ENCODE results near the gene SUDS3.
A peak's percentile ranks its signal among the peaks of the same experiment; 100 is the strongest.
"Not testable (repeated sequence)": the region's sequence is repeated elsewhere in the genome, so short reads cannot be mapped to it uniquely, and the experiment has no call there.

The SUDS3 gene

GRCh38 chr12:118375348-118375747, 1.0 kb upstream of the SUDS3 start:
- H3K27me3 Mint-ChIP-seq: no peaks in the 10 kb centered on the region
- H3K27ac Mint-ChIP-seq (ENCODE audit: low read depth): no peak overlapping the region
- no peaks in the 10 kb centered on the region for H3K9me3 Mint-ChIP-seq
- peaks cover 43% of the 10 kb centered on the region for H3K4me1 Mint-ChIP-seq
- peak overlapping the region; percentile 98 for H3K4me3 Mint-ChIP-seq
- peaks cover 26% of the 10 kb centered on the region for H3K36me3 Mint-ChIP-seq (ENCODE audit: insufficient read depth)
- no peak for DNase-seq (ENCODE audit: low spot score in 2 of 2)
- ATAC-seq (replicated peaks; ENCODE audit: extremely low read depth, poor library complexity, severe bottlenecking): no peak

- no peaks in the 10 kb centered on the region for H3K9me3 Mint-ChIP-seq
Observed at GRCh38 chr12:118377021-118377883, 897 bp downstream of the SUDS3 start.

GRCh38 chr12:118377884-118378470, 1.6 kb downstream of the SUDS3 start:
- Mint-ChIP-seq H3K9me3 (no peaks in the 10 kb centered on the region), H3K4me1 (peaks cover 20% of the 10 kb centered on the region), H3K36me3 (ENCODE audit: insufficient read depth) (peaks cover 38% of the 10 kb centered on the region), H3K27ac (ENCODE audit: low read depth) (peak overlapping the region; percentile 98), H3K27me3 (no peaks in the 10 kb centered on the region), H3K4me3 (peak overlapping the region; percentile 98)
- DNase-seq (ENCODE audit: low spot score in 2 of 2): peak; percentile 72 to 83
- no peak for ATAC-seq (replicated peaks; ENCODE audit: extremely low read depth, poor library complexity, severe bottlenecking)

More at GRCh38 chr12:118377021-118377883, 897 bp downstream of the SUDS3 start:
- peak overlapping the region; percentile 98 for H3K4me3 Mint-ChIP-seq
- no peak for DNase-seq (ENCODE audit: low spot score in 2 of 2)
- peak overlapping the region; percentile 98 for H3K27ac Mint-ChIP-seq (ENCODE audit: low read depth)
- H3K4me1 Mint-ChIP-seq: peaks cover 23% of the 10 kb centered on the region
- ATAC-seq (replicated peaks; ENCODE audit: extremely low read depth, poor library complexity, severe bottlenecking): no peak
- H3K36me3 Mint-ChIP-seq (ENCODE audit: insufficient read depth): peaks cover 38% of the 10 kb centered on the region
- no peaks in the 10 kb centered on the region for H3K27me3 Mint-ChIP-seq

- Mint-ChIP-seq H3K4me1 (no peaks in the 10 kb centered on the region), H3K36me3 (ENCODE audit: insufficient read depth) (peaks cover 44% of the 10 kb centered on the region), H3K9me3 (no peaks in the 10 kb centered on the region), H3K4me3 (no peak overlapping the region), H3K27me3 (no peaks in the 10 kb centered on the region), H3K27ac (ENCODE audit: low read depth) (no peak overlapping the region)
- ATAC-seq (replicated peaks; ENCODE audit: extremely low read depth, poor library complexity, severe bottlenecking) (no peak), DNase-seq (ENCODE audit: low spot score in 2 of 2) (no peak)
Observed at GRCh38 chr12:118391424-118391823, 15.1 kb downstream of the SUDS3 start.

- no peaks in the 10 kb centered on the region for H3K9me3 Mint-ChIP-seq
- ATAC-seq (replicated peaks; ENCODE audit: extremely low read depth, poor library complexity, severe bottlenecking) (no peak), DNase-seq (ENCODE audit: low spot score in 2 of 2) (no peak)
- H3K27me3 Mint-ChIP-seq: no peaks in the 10 kb centered on the region
- no peaks in the 10 kb centered on the region for H3K4me1 Mint-ChIP-seq
- H3K36me3 Mint-ChIP-seq (ENCODE audit: insufficient read depth): peaks cover 46% of the 10 kb centered on the region
- no peak overlapping the region for H3K27ac Mint-ChIP-seq (ENCODE audit: low read depth)
- H3K4me3 Mint-ChIP-seq: no peak overlapping the region
Observed at GRCh38 chr12:118391836-118392235, 15.5 kb downstream of the SUDS3 start.

GRCh38 chr12:118397708-118398440, 21.5 kb downstream of the SUDS3 start:
- Mint-ChIP-seq H3K36me3 (ENCODE audit: insufficient read depth) (peaks cover 39% of the 10 kb centered on the region), H3K27me3 (no peaks in the 10 kb centered on the region)
- no peak for ATAC-seq (replicated peaks; ENCODE audit: extremely low read depth, poor library complexity, severe bottlenecking)

GRCh38 chr12:118398524-118398923, 22.2 kb downstream of the SUDS3 start:
- Mint-ChIP-seq H3K4me3 (no peak overlapping the region), H3K4me1 (no peaks in the 10 kb centered on the region), H3K27ac (ENCODE audit: low read depth) (peak overlapping the region; percentile 36)

More at GRCh38 chr12:118397708-118398440, 21.5 kb downstream of the SUDS3 start:
- DNase-seq (ENCODE audit: low spot score in 2 of 2): no peak
- Mint-ChIP-seq H3K27ac (ENCODE audit: low read depth) (no peak overlapping the region), H3K4me3 (no peak overlapping the region), H3K4me1 (no peaks in the 10 kb centered on the region), H3K9me3 (no peaks in the 10 kb centered on the region)

GRCh38 chr12:118398940-118399339, 22.6 kb downstream of the SUDS3 start:
- Mint-ChIP-seq H3K9me3 (no peaks in the 10 kb centered on the region), H3K36me3 (ENCODE audit: insufficient read depth) (peaks cover 40% of the 10 kb centered on the region), H3K4me1 (no peaks in the 10 kb centered on the region), H3K4me3 (no peak overlapping the region), H3K27me3 (no peaks in the 10 kb centered on the region), H3K27ac (ENCODE audit: low read depth) (peak overlapping the region; percentile 36)
- ATAC-seq (replicated peaks; ENCODE audit: extremely low read depth, poor library complexity, severe bottlenecking) (no peak), DNase-seq (ENCODE audit: low spot score in 2 of 2) (no peak)

More at GRCh38 chr12:118398524-118398923, 22.2 kb downstream of the SUDS3 start:
- H3K36me3 Mint-ChIP-seq (ENCODE audit: insufficient read depth): peaks cover 42% of the 10 kb centered on the region
- H3K27me3 Mint-ChIP-seq: no peaks in the 10 kb centered on the region
- no peak for ATAC-seq (replicated peaks; ENCODE audit: extremely low read depth, poor library complexity, severe bottlenecking)
- no peak for DNase-seq (ENCODE audit: low spot score in 2 of 2)
- H3K9me3 Mint-ChIP-seq: no peaks in the 10 kb centered on the region

GRCh38 chr12:118402251-118402650, 25.9 kb downstream of the SUDS3 start:
- no peak overlapping the region for H3K27ac Mint-ChIP-seq (ENCODE audit: low read depth)
- H3K36me3 Mint-ChIP-seq (ENCODE audit: insufficient read depth): peaks cover 42% of the 10 kb centered on the region
- no peaks in the 10 kb centered on the region for H3K4me1 Mint-ChIP-seq
- H3K9me3 Mint-ChIP-seq: no peaks in the 10 kb centered on the region
- ATAC-seq (replicated peaks; ENCODE audit: extremely low read depth, poor library complexity, severe bottlenecking) (no peak), DNase-seq (ENCODE audit: low spot score in 2 of 2) (no peak)
- H3K4me3 Mint-ChIP-seq: no peak overlapping the region
- no peaks in the 10 kb centered on the region for H3K27me3 Mint-ChIP-seq

- no peaks in the 10 kb centered on the region for H3K27me3 Mint-ChIP-seq
- H3K36me3 Mint-ChIP-seq (ENCODE audit: insufficient read depth): peaks cover 48% of the 10 kb centered on the region
- no peaks in the 10 kb centered on the region for H3K9me3 Mint-ChIP-seq
- H3K27ac Mint-ChIP-seq (ENCODE audit: low read depth): no peak overlapping the region
- no peak overlapping the region for H3K4me3 Mint-ChIP-seq
- no peaks in the 10 kb centered on the region for H3K4me1 Mint-ChIP-seq
- DNase-seq (ENCODE audit: low spot score in 2 of 2) (peak in 1 of 2 donors; percentile 17), ATAC-seq (replicated peaks; ENCODE audit: extremely low read depth, poor library complexity, severe bottlenecking) (no peak)
Observed at GRCh38 chr12:118404876-118405521, 28.6 kb downstream of the SUDS3 start.

GRCh38 chr12:118408241-118408640, 31.9 kb downstream of the SUDS3 start:
- H3K4me1 Mint-ChIP-seq; ATAC-seq (replicated peaks; ENCODE audit: extremely low read depth, poor library complexity, severe bottlenecking); DNase-seq (ENCODE audit: low spot score in 2 of 2); H3K4me3 Mint-ChIP-seq; H3K27ac Mint-ChIP-seq (ENCODE audit: low read depth); H3K9me3 Mint-ChIP-seq; H3K27me3 Mint-ChIP-seq: not testable (repeated sequence)
- peaks cover 43% of the 10 kb centered on the region for H3K36me3 Mint-ChIP-seq (ENCODE audit: insufficient read depth)

- no peaks in the 10 kb centered on the region for H3K9me3 Mint-ChIP-seq
- ATAC-seq (replicated peaks; ENCODE audit: extremely low read depth, poor library complexity, severe bottlenecking) (no peak), DNase-seq (ENCODE audit: low spot score in 2 of 2) (no peak)
- H3K36me3 Mint-ChIP-seq (ENCODE audit: insufficient read depth): peaks cover 54% of the 10 kb centered on the region
- H3K27ac Mint-ChIP-seq (ENCODE audit: low read depth): no peak overlapping the region
- H3K27me3 Mint-ChIP-seq: no peaks in the 10 kb centered on the region
- H3K4me1 Mint-ChIP-seq: no peaks in the 10 kb centered on the region
- H3K4me3 Mint-ChIP-seq: no peak overlapping the region
Observed at GRCh38 chr12:118409834-118410233, 33.5 kb downstream of the SUDS3 start.
